IPS-20b (cell line): ENCODE results near the gene DCPS.

ENCODE experiments used
- H3K27ac ChIP-seq: one replicate; pipeline ENCODE4 v1.5.1; 2013; ENCODE audit warnings: low read length
- H3K27me3 ChIP-seq: 2 replicates; pipeline ENCODE4 v1.6.1; 2013; ENCODE audit warnings: mild to moderate bottlenecking, low read length, inconsistent platforms; ENCODE audit not compliant: insufficient read depth
- H3K36me3 ChIP-seq: 2 replicates; pipeline ENCODE4 v1.6.1; 2013; ENCODE audit warnings: low read depth, mild to moderate bottlenecking, inconsistent platforms, low read length, moderate library complexity; ENCODE audit not compliant: insufficient read depth
- H3K4me1 ChIP-seq: 2 replicates; pipeline ENCODE4 v1.6.1; 2013; ENCODE audit warnings: mild to moderate bottlenecking, control low read depth, inconsistent platforms, low read length, moderate library complexity; ENCODE audit not compliant: insufficient read depth
- H3K4me3 ChIP-seq: 2 replicates; pipeline ENCODE4 v1.5.1; 2013; ENCODE audit warnings: mild to moderate bottlenecking, low read length, inconsistent platforms
- H3K9ac ChIP-seq: 2 replicates; pipeline ENCODE4 v1.6.1; 2013; ENCODE audit warnings: low read depth, mild to moderate bottlenecking, inconsistent platforms, low read length, moderate library complexity
- H3K9me3 ChIP-seq: 2 replicates; pipeline ENCODE4 v1.6.1; 2013; ENCODE audit warnings: mild to moderate bottlenecking, low read depth, low read length, inconsistent platforms; ENCODE audit not compliant: insufficient read depth

DCPS gene

GRCh38 chr11:126329644-126330211 is 25.9 kb downstream of the DCPS start:
- no peaks in the 10 kb centered on the region for H3K4me1 ChIP-seq
- H3K36me3 ChIP-seq: 0 out of 2 replicates have a peak, but pooled peaks cover 3% of the 10 kb centered on the region
- no peak overlapping the region for H3K27ac ChIP-seq
- no peaks in the 10 kb centered on the region for H3K9me3 ChIP-seq
- H3K9ac ChIP-seq: no peak overlapping the region
- H3K27me3 ChIP-seq: no peaks in the 10 kb centered on the region
- no peak overlapping the region for H3K4me3 ChIP-seq

GRCh38 chr11:126331286-126331685 is 27.4 kb downstream of the DCPS start:
- Histone ChIP-seq H3K9me3 (no peaks in the 10 kb centered on the region), H3K4me1 (peaks cover 1% of the 10 kb centered on the region; the same call in 1 of the 2 replicates), H3K36me3 (0 out of 2 replicates have a peak, but pooled peaks cover 3% of the 10 kb centered on the region), H3K9ac (no peak overlapping the region), H3K4me3 (no peak overlapping the region), H3K27ac (no peak overlapping the region), H3K27me3 (no peaks in the 10 kb centered on the region)

- Histone ChIP-seq H3K9ac (no peak overlapping the region), H3K9me3 (no peaks in the 10 kb centered on the region), H3K27ac (no peak overlapping the region), H3K4me3 (no peak overlapping the region), H3K36me3 (0 out of 2 replicates have a peak, but pooled peaks cover 3% of the 10 kb centered on the region), H3K4me1 (peaks cover 9% of the 10 kb centered on the region; the same call in 1 of the 2 replicates), H3K27me3 (no peaks in the 10 kb centered on the region)
Observed at GRCh38 chr11:126332221-126332711, 28.4 kb downstream of the DCPS start.

GRCh38 chr11:126333142-126333541 is 29.3 kb downstream of the DCPS start:
- no peak overlapping the region for H3K9ac ChIP-seq
- no peak overlapping the region for H3K27ac ChIP-seq
- no peaks in the 10 kb centered on the region for H3K9me3 ChIP-seq
- H3K4me3 ChIP-seq: no peak overlapping the region
- H3K27me3 ChIP-seq: no peaks in the 10 kb centered on the region
- H3K36me3 ChIP-seq: 0 out of 2 replicates have a peak, but pooled peaks cover 3% of the 10 kb centered on the region
- H3K4me1 ChIP-seq: peaks cover 9% of the 10 kb centered on the region; the same call in 1 of the 2 replicates

GRCh38 chr11:126334659-126335462 is 31.0 kb downstream of the DCPS start:
- Histone ChIP-seq H3K27me3 (no peaks in the 10 kb centered on the region), H3K4me1 (peaks cover 9% of the 10 kb centered on the region; the same call in 1 of the 2 replicates), H3K9ac (no peak overlapping the region), H3K9me3 (no peaks in the 10 kb centered on the region), H3K27ac (no peak overlapping the region), H3K4me3 (no peak overlapping the region), H3K36me3 (peaks cover 3% of the 10 kb centered on the region; the same call in 1 of the 2 replicates)

GRCh38 chr11:126335463-126335760 is 31.6 kb downstream of the DCPS start:
- H3K9ac ChIP-seq: no peak overlapping the region
- H3K27me3 ChIP-seq: no peaks in the 10 kb centered on the region
- H3K9me3 ChIP-seq: no peaks in the 10 kb centered on the region
- peaks cover 4% of the 10 kb centered on the region; the same call in 1 of the 2 replicates for H3K36me3 ChIP-seq
- H3K27ac ChIP-seq: no peak overlapping the region
- no peak overlapping the region for H3K4me3 ChIP-seq
- peaks cover 9% of the 10 kb centered on the region; the same call in 1 of the 2 replicates for H3K4me1 ChIP-seq

- no peaks in the 10 kb centered on the region for H3K27me3 ChIP-seq
- H3K4me3 ChIP-seq: no peak overlapping the region
- H3K9me3 ChIP-seq: no peaks in the 10 kb centered on the region
- H3K27ac ChIP-seq: no peak overlapping the region
- H3K9ac ChIP-seq: no peak overlapping the region
- peaks cover 11% of the 10 kb centered on the region; the same call in 1 of the 2 replicates for H3K36me3 ChIP-seq
- H3K4me1 ChIP-seq: peaks cover 9% of the 10 kb centered on the region; the same call in 1 of the 2 replicates
Observed at GRCh38 chr11:126336138-126336541, 32.3 kb downstream of the DCPS start.

- Histone ChIP-seq H3K4me3 (no peak overlapping the region), H3K27ac (no peak overlapping the region), H3K4me1 (peaks cover 9% of the 10 kb centered on the region; the same call in 1 of the 2 replicates), H3K36me3 (peaks cover 16% of the 10 kb centered on the region; the same call in 1 of the 2 replicates), H3K9ac (peak overlapping the region; percentile 21; the same call in 1 of the 2 replicates), H3K9me3 (no peaks in the 10 kb centered on the region), H3K27me3 (no peaks in the 10 kb centered on the region)
Observed at GRCh38 chr11:126336671-126337101, 32.8 kb downstream of the DCPS start.

- Histone ChIP-seq H3K36me3 (peaks cover 18% of the 10 kb centered on the region; the same call in 1 of the 2 replicates), H3K27ac (no peak overlapping the region), H3K9ac (peak overlapping the region; percentile 21; the same call in 1 of the 2 replicates), H3K27me3 (no peaks in the 10 kb centered on the region), H3K4me3 (no peak overlapping the region), H3K4me1 (peaks cover 9% of the 10 kb centered on the region; the same call in 1 of the 2 replicates), H3K9me3 (no peaks in the 10 kb centered on the region)
Observed at GRCh38 chr11:126337126-126337473, 33.2 kb downstream of the DCPS start.

GRCh38 chr11:126337474-126338241 is 33.8 kb downstream of the DCPS start:
- H3K27me3 ChIP-seq: no peaks in the 10 kb centered on the region
- peaks cover 23% of the 10 kb centered on the region; the same call in 1 of the 2 replicates for H3K36me3 ChIP-seq
- no peak overlapping the region for H3K4me3 ChIP-seq
- H3K9me3 ChIP-seq: no peaks in the 10 kb centered on the region
- no peak overlapping the region for H3K27ac ChIP-seq
- no peak overlapping the region; the same call in 1 of the 2 replicates for H3K9ac ChIP-seq
- peaks cover 9% of the 10 kb centered on the region; the same call in 1 of the 2 replicates for H3K4me1 ChIP-seq

GRCh38 chr11:126338346-126339055 is 34.6 kb downstream of the DCPS start:
- Histone ChIP-seq H3K4me1 (peaks cover 9% of the 10 kb centered on the region; the same call in 1 of the 2 replicates), H3K36me3 (peaks cover 24% of the 10 kb centered on the region; the same call in 1 of the 2 replicates), H3K27ac (no peak overlapping the region)

More at GRCh38 chr11:126338346-126339055, 34.6 kb downstream of the DCPS start:
- Histone ChIP-seq H3K9me3 (no peaks in the 10 kb centered on the region), H3K27me3 (no peaks in the 10 kb centered on the region), H3K4me3 (no peak overlapping the region), H3K9ac (no peak overlapping the region)
